ENCODE results near the gene SDHB. TPM values are rescaled to one million over a fixed set of nuclear protein-coding genes. Genes with fewer than 3 reads are reported as not detected.
A peak's percentile ranks its signal among the peaks of the same experiment; 100 is the strongest.

SDHB gene
- 10 to 100 TPM; 51.9 to 77.7 (median 56.5) TPM for total RNA-seq
- 100 to 1,000 TPM in 1 of 2 donors, 10 to 100 TPM in 1; 66.0 to 120 TPM for polyA plus RNA-seq
- long read RNA-seq, donor 1, transcript SDHB-201 (8 exons, 1,153 nt): major isoform, 57 of 71 reads
- long read RNA-seq, donor 1, partial matches to known transcripts: 7 of 71 reads
- long read RNA-seq, donor 1, other reads (novel, unspliced or antisense): 5 of 71 reads
- long read RNA-seq, donor 2, transcript SDHB-201 (8 exons, 1,153 nt): major isoform, 38 of 38 reads
- long read RNA-seq, donor 2, partial matches to known transcripts: 0 of 38 reads
- long read RNA-seq, donor 2, other reads (novel, unspliced or antisense): 0 of 38 reads
- long read RNA-seq, donor 3, transcript SDHB-201 (8 exons, 1,153 nt): major isoform, 38 of 40 reads
- long read RNA-seq, donor 3, partial matches to known transcripts: 2 of 40 reads
- long read RNA-seq, donor 3, other reads (novel, unspliced or antisense): 0 of 40 reads

- TF ChIP-seq EP300 (IDR thresholded peaks at IDR 0.05): no peak
- peak; percentile 95 for TF ChIP-seq POLR2A (IDR thresholded peaks at IDR 0.05)
- no peaks in the 10 kb centered on the region for H3K9me3 ChIP-seq
- no peaks in the 10 kb centered on the region for H3K36me3 ChIP-seq
- 0 to 1% (median 0%) methylated on average over 42 to 44 of the region's 44 CpGs for WGBS, 3 donors
- peak within 1 kb of the TSS; percentile 66 to 75 for H3K27ac ChIP-seq
- H3K27me3 ChIP-seq: no peaks in the 10 kb centered on the region
- intact Hi-C loops (cut with DNase I): no loop called here
- DNase-seq: peak; percentile 99 to 100 (median 99)
- H3K4me3 ChIP-seq: peak within 1 kb of the TSS; percentile 68
- H3K4me1 ChIP-seq (ENCODE audit: insufficient read depth): peaks cover 1% of the 10 kb centered on the region
These were observed at the start of gene SDHB for GRCh38 chr1:17053685-17054410. SDHB (minus strand) TSS chr1:17054032; CDS start chr1:17054019, 13 bp downstream.

GRCh38 chr1:17102232-17102631 is 48.4 kb upstream of the SDHB start:
- TF ChIP-seq POLR2A (IDR thresholded peaks at IDR 0.05) (no peak), CTCF (IDR thresholded peaks at IDR 0.05) (no peak), EP300 (IDR thresholded peaks at IDR 0.05) (no peak)
- Histone ChIP-seq H3K4me1 (ENCODE audit: insufficient read depth) (peaks cover 2% of the 10 kb centered on the region), H3K4me3 (no peak overlapping the region), H3K36me3 (no peaks in the 10 kb centered on the region), H3K27me3 (no peaks in the 10 kb centered on the region), H3K9me3 (no peaks in the 10 kb centered on the region), H3K27ac (no peak overlapping the region)
- WGBS, 3 donors: 79 to 82% (median 80%) methylated on average over 2 of the region's 2 CpGs
- intact Hi-C loops (cut with DNase I): no loop called here
- DNase-seq: no peak

DNA sequence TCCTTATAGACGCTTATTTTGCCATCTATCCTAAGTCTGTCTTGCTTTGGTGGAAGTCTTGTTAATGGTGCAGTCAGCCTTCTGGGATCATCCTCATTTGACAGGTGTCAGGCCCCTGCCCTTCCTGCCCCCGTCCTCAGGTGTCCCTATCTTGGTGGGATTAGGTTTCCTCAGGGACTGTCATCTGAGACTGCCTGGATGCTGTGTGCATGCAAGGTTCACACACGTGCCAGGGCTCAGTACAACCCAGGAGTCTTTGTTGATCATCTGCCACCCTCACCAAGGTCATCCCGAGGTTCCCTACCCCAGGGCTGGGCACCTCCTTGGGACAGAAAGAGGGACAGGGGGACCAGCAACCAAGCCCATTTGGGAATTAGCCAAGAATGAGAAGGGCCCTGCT is 47.4 kb upstream of the SDHB start:
- Histone ChIP-seq H3K4me1 (ENCODE audit: insufficient read depth) (peaks cover 2% of the 10 kb centered on the region), H3K27ac (no peak overlapping the region), H3K9me3 (no peaks in the 10 kb centered on the region), H3K27me3 (no peaks in the 10 kb centered on the region), H3K4me3 (no peak overlapping the region), H3K36me3 (no peaks in the 10 kb centered on the region)
- no peak for DNase-seq
- WGBS, 3 donors: 73 to 82% (median 79%) methylated on average over 4 of the region's 4 CpGs
- intact Hi-C loops (cut with DNase I): no loop called here
- TF ChIP-seq EP300 (IDR thresholded peaks at IDR 0.05) (no peak), POLR2A (IDR thresholded peaks at IDR 0.05) (no peak), CTCF (IDR thresholded peaks at IDR 0.05) (no peak)

DNA sequence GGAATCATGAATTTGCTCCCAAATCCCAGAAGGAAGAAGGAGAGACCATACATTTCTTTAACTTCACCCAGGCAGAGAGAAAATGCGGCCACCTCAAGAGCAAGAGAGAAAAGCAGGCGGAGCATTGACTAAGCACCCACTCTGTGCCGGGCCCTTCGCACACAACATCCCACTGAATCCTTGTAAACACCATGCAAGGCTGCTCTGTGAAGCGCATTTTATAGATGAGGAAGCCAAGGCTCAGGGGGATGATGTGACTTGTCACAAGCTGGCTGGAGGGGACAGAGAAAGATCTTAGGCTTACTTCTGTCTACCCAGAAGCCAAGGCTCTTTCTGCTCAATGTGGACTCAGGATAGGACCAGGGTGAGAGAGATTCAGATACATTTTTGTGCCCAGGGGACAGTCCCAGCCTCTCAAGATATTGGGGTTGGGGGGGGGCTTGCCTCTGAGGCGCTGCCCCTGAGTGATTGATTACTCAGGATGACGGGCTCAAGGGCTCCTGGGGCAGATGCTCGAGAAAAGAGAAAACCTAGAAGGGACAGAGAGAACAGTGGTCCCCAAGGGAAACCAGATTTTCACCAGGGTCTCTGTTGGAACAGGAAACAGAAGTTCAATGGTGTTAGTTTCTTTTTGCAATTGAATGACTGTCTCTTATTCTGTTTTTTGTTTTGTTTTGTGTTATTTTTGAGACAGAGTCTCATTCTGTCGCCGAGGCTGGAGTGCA is 45.9 kb upstream of the SDHB start:
- no peak for DNase-seq
- 83 to 88% (median 84%) methylated on average over 10 of the region's 10 CpGs for WGBS, 3 donors
- peaks cover 2% of the 10 kb centered on the region for H3K4me1 ChIP-seq (ENCODE audit: insufficient read depth)
- H3K27ac ChIP-seq: no peak overlapping the region
- H3K9me3 ChIP-seq: no peaks in the 10 kb centered on the region
- intact Hi-C loops (cut with DNase I): no loop called here
- no peaks in the 10 kb centered on the region for H3K36me3 ChIP-seq
- no peaks in the 10 kb centered on the region for H3K27me3 ChIP-seq
- TF ChIP-seq EP300 (IDR thresholded peaks at IDR 0.05) (no peak), CTCF (IDR thresholded peaks at IDR 0.05) (no peak), POLR2A (IDR thresholded peaks at IDR 0.05) (no peak)
- H3K4me3 ChIP-seq: no peak overlapping the region

All from ovary (tissue), 10 donors.